Prostate gland (tissue), 2 donors: ENCODE data around the gene ABTB2. TPM values are rescaled to one million over a fixed set of nuclear protein-coding genes. Genes with fewer than 3 reads are reported as not detected.

ENCODE experiments used
- DNase-seq: peaks from one replicate; pipeline ENCODE4 v3.0.0-alpha.2; 2019; ENCODE audit warnings: low spot score
- H3K27ac ChIP-seq, 2 donors: fragments of 200-600 bp; sonication (generic); 2 replicates each; pipeline ENCODE4 v1.5.1; 2017 to 2019
- H3K27me3 ChIP-seq: fragments of 200-600 bp; sonication (generic); replicated peaks from 2 replicates; pipeline ENCODE4 v1.5.1; 2019; ENCODE audit not compliant: insufficient read depth
- H3K36me3 ChIP-seq, 2 donors: fragments of 200-600 bp; sonication (generic); 1 replicate in 1 of 2; 2 replicates in 1 of 2; pipeline versions ENCODE4 v1.5.1 to v1.8.1; 2017 to 2019
- H3K4me1 ChIP-seq: fragments of 200-600 bp; sonication (generic); replicated peaks from 2 replicates; pipeline ENCODE4 v1.5.1; 2019
- H3K4me3 ChIP-seq, 2 donors: fragments of 200-600 bp; sonication (generic); 2 replicates each; pipeline ENCODE4 v1.5.1; 2017 to 2019
- H3K9me3 ChIP-seq: fragments of 200-600 bp; sonication (generic); 2 replicates; pipeline ENCODE4 v1.5.1; 2017
- CTCF ChIP-seq, 4 experiments: fragments of 200-600 bp in 2 of 4; fragments of 450-650 bp in 2 of 4; sonication (generic) in 2 of 4; IDR thresholded peaks; 1 replicate in 3 of 4; 2 replicates in 1 of 4; pipeline ENCODE4 v1.5.1; 2016 to 2019; ENCODE audit warnings: antibody characterized with exemption in 4 of 4, mild to moderate bottlenecking in 2 of 4, moderate library complexity in 2 of 4
- POLR2A ChIP-seq: fragments of 450-650 bp; IDR thresholded peaks from one replicate; pipeline ENCODE4 v1.6.1; 2016; ENCODE audit warnings: antibody characterized with exemption, mild to moderate bottlenecking
- POLR2AphosphoS5 ChIP-seq: sonication (generic); formaldehyde crosslinking; IDR thresholded peaks from one replicate; pipeline ENCODE4 v1.6.1; 2017; ENCODE audit warnings: antibody characterized with exemption
- WGBS: methylation state at CpG from one replicate; pipeline ENCODE4 v1.1.5; 2018; 5-methylcytosine and 5-hydroxymethylcytosine counted together
- intact Hi-C: fragments of 100-400 bp; cut with DNase I; formaldehyde crosslinking; loops from one replicate; pipeline ENCODE4 v1.14.2; 2022
- total RNA-seq, 2 donors: library from RNA; depleted of rRNA; stranded (reverse); fragments of >200 nt; gene quantifications; one replicate each; pipeline ENCODE4 v1.1.0, GENCODE V29; 2016

The ABTB2 gene
- total RNA-seq = 10 to 100 TPM in 1 of 2 donors, 1 to 10 TPM in 1; 3.0 to 13.7 TPM

GRCh38 chr11:34357701-34358257, at the start of gene ABTB2:
TSS of gene ABTB2 (minus strand) at chr11:34358010.
- intact Hi-C loops = loop anchor here (1.0 to 10.0 kb wide), 7 partner anchors 80 to 537 kb away; partner anchors contain the start of genes CAPRIN1 and CAT
- Histone ChIP-seq H3K36me3 (no peaks in the 10 kb centered on the region), H3K4me1 (peaks cover 6% of the 10 kb centered on the region), H3K4me3 (peak within 1 kb of the TSS; percentile 41 to 53), H3K9me3 (no peaks in the 10 kb centered on the region), H3K27me3 (no peaks in the 10 kb centered on the region), H3K27ac (peak within 1 kb of the TSS; percentile 76 to 79)
- peak; percentile 99 for DNase-seq
- TF ChIP-seq POLR2A (peak; percentile 99), CTCF (IDR thresholded peaks at IDR 0.05) (peak in 1 of 4 experiments; percentile 18), POLR2AphosphoS5 (peak; percentile 97)
- 1% methylated on average over 51 of the region's 57 CpGs for WGBS

DNA sequence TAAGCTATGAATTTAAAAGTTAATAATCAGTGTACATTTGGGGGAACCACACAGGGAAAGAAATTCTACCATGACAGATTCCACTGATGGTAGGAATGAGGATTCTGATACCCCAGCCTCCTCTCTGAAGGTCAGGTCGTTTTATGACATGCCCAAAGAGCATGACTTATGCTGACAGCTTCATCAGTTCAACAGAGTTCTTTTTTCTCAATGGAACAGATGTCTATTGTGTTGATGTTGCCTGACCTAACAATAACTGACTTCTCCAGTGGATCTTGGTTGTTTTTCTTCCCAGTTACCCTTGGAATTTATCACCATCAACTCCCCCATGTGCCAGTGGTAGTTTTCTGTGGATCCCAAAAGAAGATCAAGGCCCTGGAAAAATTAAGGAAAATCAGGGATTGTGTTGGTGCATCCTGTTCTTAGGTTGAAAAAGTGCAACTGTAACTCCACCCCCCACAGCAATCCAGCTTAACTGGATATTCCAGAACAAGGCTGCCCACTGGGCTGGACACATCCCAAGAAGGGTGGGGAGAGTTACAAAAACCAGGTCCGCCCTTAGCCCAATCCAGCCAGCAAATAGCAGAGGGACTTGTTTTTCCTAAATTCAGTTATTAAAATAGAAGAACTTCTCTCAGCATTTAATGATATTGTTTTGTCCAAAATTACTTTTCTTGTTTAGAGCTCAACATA, 49.5 kb upstream of the ABTB2 start:
- peak; percentile 85 for DNase-seq
- intact Hi-C loops = no loop called here
- no peaks in the 10 kb centered on the region for H3K9me3 ChIP-seq
- H3K27ac ChIP-seq = peak overlapping the region; percentile 14 to 35
- 47% methylated on average over 2 of the region's 2 CpGs for WGBS
- H3K4me1 ChIP-seq = peaks cover 4% of the 10 kb centered on the region
- TF ChIP-seq POLR2A (no peak), CTCF (IDR thresholded peaks at IDR 0.05) (no peak), POLR2AphosphoS5 (peak; percentile 88)
- no peaks in the 10 kb centered on the region for H3K36me3 ChIP-seq
- no peak overlapping the region for H3K4me3 ChIP-seq
- no peaks in the 10 kb centered on the region for H3K27me3 ChIP-seq

- Histone ChIP-seq H3K27me3 (no peaks in the 10 kb centered on the region), H3K36me3 (no peaks in the 10 kb centered on the region), H3K27ac (peak overlapping the region in 1 of 2 donors; percentile 35), H3K4me1 (peaks cover 4% of the 10 kb centered on the region), H3K4me3 (no peak overlapping the region), H3K9me3 (no peaks in the 10 kb centered on the region)
- no peak for DNase-seq
- intact Hi-C loops = no loop called here
- TF ChIP-seq CTCF (IDR thresholded peaks at IDR 0.05) = no peak
- no peak for TF ChIP-seq POLR2AphosphoS5
- TF ChIP-seq POLR2A = no peak
- 53% methylated on average over 3 of the region's 3 CpGs for WGBS
Measured at GRCh38 chr11:34406413-34406812, 48.6 kb upstream of the ABTB2 start.

GRCh38 chr11:34405079-34405858, 47.5 kb upstream of the ABTB2 start:
- no peak overlapping the region for H3K27ac ChIP-seq
- 82% methylated on average over 7 of the region's 7 CpGs for WGBS
- no peak for TF ChIP-seq POLR2AphosphoS5
- TF ChIP-seq CTCF (IDR thresholded peaks at IDR 0.05) = no peak
- TF ChIP-seq POLR2A = no peak
- H3K4me3 ChIP-seq = no peak overlapping the region
- no peak for DNase-seq
- intact Hi-C loops = no loop called here
- H3K4me1 ChIP-seq = peaks cover 4% of the 10 kb centered on the region
- H3K9me3 ChIP-seq = no peaks in the 10 kb centered on the region
- H3K36me3 ChIP-seq = no peaks in the 10 kb centered on the region
- no peaks in the 10 kb centered on the region for H3K27me3 ChIP-seq
